Pulmonary artery endothelial cell (primary cell): Measurements from ENCODE around the gene PRDM5. TPM values are rescaled to one million over a fixed set of nuclear protein-coding genes. Genes with fewer than 3 reads are reported as not detected.
"Not testable (repeated sequence)": the region's sequence is repeated elsewhere in the genome, so short reads cannot be mapped to it uniquely, and the experiment has no call there.

Source experiments
- DNase-seq: peaks from one replicate; pipeline ENCODE4 v3.0.0-alpha.2; 2011; ENCODE audit warnings: low read depth, low spot score
- total RNA-seq: library from RNA; depleted of rRNA; stranded (reverse); fragments of >200 nt; gene quantifications from 2 replicates; pipeline ENCODE4 v1.2.3, GENCODE V29; 2014

Gene PRDM5
- total RNA-seq, 1 donor from 2014 or later, result 6.1 TPM

- DNase-seq, result no peak
Measured at GRCh38 chr4:120658772-120659171, 263.8 kb downstream of the PRDM5 start.

DNA sequence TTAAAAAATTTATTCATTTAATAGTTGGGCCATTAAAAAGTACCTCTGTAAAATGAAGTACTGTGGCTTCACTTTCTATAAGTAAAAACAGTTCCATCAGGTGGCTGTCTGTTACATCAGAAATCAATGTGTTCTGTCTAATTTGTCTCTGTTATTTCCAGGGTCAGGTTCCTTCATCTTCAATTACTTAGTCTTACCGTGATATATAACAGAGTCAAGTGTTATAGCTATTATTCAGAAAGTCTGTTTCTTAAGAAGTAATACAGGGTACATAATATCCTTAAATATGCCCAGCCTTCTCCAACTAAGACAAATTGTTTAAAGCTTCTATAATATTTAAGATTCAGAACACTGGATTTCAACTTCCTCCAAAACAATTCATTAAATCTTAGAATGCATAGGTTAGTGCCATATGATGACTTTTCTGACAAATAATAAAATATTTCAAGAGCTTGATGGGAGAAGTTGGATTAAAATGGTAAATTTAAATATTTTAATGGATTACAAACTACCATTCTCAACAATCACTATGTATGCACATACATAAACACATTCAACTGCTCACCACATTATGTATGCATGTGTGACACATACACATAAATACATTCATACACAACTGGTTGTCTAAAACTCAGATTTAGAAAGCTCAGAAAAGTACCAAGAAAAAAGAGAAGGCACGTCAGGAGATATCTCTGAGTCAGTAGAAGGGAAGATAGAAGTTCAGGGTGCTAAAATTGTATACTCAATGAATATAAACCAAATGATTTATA is 268.5 kb downstream of the PRDM5 start:
- no peak for DNase-seq

DNA sequence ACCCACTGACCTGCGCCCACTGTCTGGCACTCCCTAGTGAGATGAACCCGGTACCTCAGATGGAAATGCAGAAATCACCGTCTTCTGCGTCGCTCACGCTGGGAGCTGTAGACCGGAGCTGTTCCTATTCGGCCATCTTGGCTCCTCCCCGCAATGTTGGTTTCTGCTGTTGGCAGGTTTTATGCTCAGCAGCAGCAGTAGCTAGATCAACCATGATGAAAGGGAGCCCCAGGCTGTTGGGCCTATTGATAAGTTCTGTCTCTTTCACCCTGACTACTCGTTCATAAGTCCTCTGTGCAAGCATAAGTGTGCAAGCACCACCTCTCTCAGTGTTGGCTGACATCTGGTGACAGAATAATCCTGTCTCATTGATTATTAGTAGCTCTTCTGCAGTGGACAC is 274.2 kb downstream of the PRDM5 start:
- DNase-seq, result not testable (repeated sequence)

Other genes starting within 250 kb of the PRDM5 start
- gene NDNF, start 149.8 kb upstream of the PRDM5 start, total RNA-seq, result not detected in 2 replicates
- 0.20 and 1.2 TPM in 2 replicates for gene TNIP3, start 241.6 kb upstream of the PRDM5 start, total RNA-seq